IMR-90 (cell line): ENCODE results near the gene SP9. TPM values are rescaled to one million over a fixed set of nuclear protein-coding genes. Genes with fewer than 3 reads are reported as not detected.

Source experiments
- ATAC-seq: fragments of 200-7000 bp; cut with Tn5 transposase; 2 replicates; pipeline ENCODE4 v1.9.1; 2020; ENCODE audit warnings: low read depth, mild to moderate bottlenecking, moderate library complexity
- BruUV-seq: library from RNA; stranded (reverse); fragments of 400-500 nt; replicated peaks from 2 replicates; lab custom pipeline; 2021; lab: Mats Ljungman, UMichigan
- CTCF ChIA-PET: fragments of 300-600 bp; formaldehyde crosslinking; extraction: SDS; loops from one replicate; lab custom pipeline; 2021; ENCODE audit warnings: antibody characterized with exemption; lab: Yijun Ruan, JAX
- POLR2A ChIA-PET: fragments of 300-600 bp; sonication (Branson Sonifier 250); formaldehyde crosslinking; loops from one replicate; lab custom pipeline; 2022; ENCODE audit warnings: antibody characterized with exemption; ENCODE audit not compliant: unreplicated experiment; lab: Charles Lee
- DNase-seq: peaks from one replicate; pipeline ENCODE4 v3.0.0; 2013
- H2AFZ ChIP-seq: replicated peaks from 2 replicates; pipeline ENCODE3; 2013; ENCODE audit warnings: low read length, mild to moderate bottlenecking; ENCODE audit not compliant: poor library complexity
- H2AK5ac ChIP-seq: 2 replicates; pipeline ENCODE4 v1.6.1; 2013; ENCODE audit warnings: low read depth, low read length, inconsistent platforms
- H2AK9ac ChIP-seq: replicated peaks from 2 replicates; pipeline ENCODE3; 2013; ENCODE audit warnings: mild to moderate bottlenecking, low read depth, low read length, moderate library complexity; ENCODE audit not compliant: poor library complexity
- H2BK120ac ChIP-seq: 2 replicates; pipeline ENCODE4 v1.6.1; 2013; ENCODE audit warnings: low read depth, low read length, inconsistent platforms
- H2BK15ac ChIP-seq: 3 replicates; pipeline ENCODE4 v1.6.1; 2013; ENCODE audit warnings: low read depth, low read length, inconsistent platforms
- H2BK20ac ChIP-seq: 2 replicates; pipeline ENCODE4 v1.6.1; 2013; ENCODE audit warnings: low read depth, mild to moderate bottlenecking, inconsistent platforms, low read length, moderate library complexity
- H2BK5ac ChIP-seq: 2 replicates; pipeline ENCODE4 v1.6.1; 2013; ENCODE audit warnings: mild to moderate bottlenecking, low read depth, low read length, inconsistent platforms; ENCODE audit not compliant: poor library complexity, severe bottlenecking
- H3K14ac ChIP-seq: replicated peaks from 2 replicates; pipeline ENCODE4 v1.6.1; 2013; ENCODE audit warnings: low read depth, low read length, inconsistent platforms
- H3K18ac ChIP-seq: 2 replicates; pipeline ENCODE4 v1.6.1; 2013; ENCODE audit warnings: low read depth, low read length, control low read depth
- H3K23ac ChIP-seq: 2 replicates; pipeline ENCODE4 v1.6.1; 2013; ENCODE audit warnings: low read depth, low read length, inconsistent platforms
- H3K27ac ChIP-seq: 2 replicates; pipeline ENCODE4 v1.5.1; 2013; ENCODE audit warnings: mild to moderate bottlenecking, control low read depth, low read length; ENCODE audit not compliant: insufficient read depth
- H3K27me3 ChIP-seq: 2 replicates; pipeline ENCODE4 v1.6.1; 2013; ENCODE audit warnings: low read length; ENCODE audit not compliant: control insufficient read depth, insufficient read depth
- H3K36me3 ChIP-seq: 2 replicates; pipeline ENCODE4 v1.6.1; 2013; ENCODE audit warnings: low read length, mixed read lengths; ENCODE audit not compliant: control insufficient read depth, insufficient read depth
- H3K4ac ChIP-seq: 2 replicates; pipeline ENCODE4 v1.6.1; 2013; ENCODE audit warnings: low read depth, low read length, inconsistent platforms
- H3K4me1 ChIP-seq: 2 replicates; pipeline ENCODE4 v1.6.1; 2013; ENCODE audit warnings: low read length, mixed read lengths; ENCODE audit not compliant: control insufficient read depth, insufficient read depth
- H3K4me2 ChIP-seq: 2 replicates; pipeline ENCODE4 v1.6.1; 2013; ENCODE audit warnings: low read depth, mild to moderate bottlenecking, control low read depth, low read length, moderate library complexity
- H3K4me3 ChIP-seq: 2 replicates; pipeline ENCODE4 v1.5.1; 2013; ENCODE audit warnings: low read depth, mild to moderate bottlenecking, control low read depth, low read length, moderate library complexity; ENCODE audit not compliant: insufficient read depth
- H3K56ac ChIP-seq: 2 replicates; pipeline ENCODE4 v1.6.1; 2013; ENCODE audit warnings: low read length, inconsistent platforms; ENCODE audit not compliant: insufficient read depth; ENCODE audit errors: extremely low read depth
- H3K79me1 ChIP-seq, 2 experiments: 2 replicates each; pipeline ENCODE4 v1.6.1; 2013; ENCODE audit warnings: low read length in 2 of 2, inconsistent platforms in 1 of 2, low read depth in 1 of 2
- H3K9ac ChIP-seq: 2 replicates; pipeline ENCODE4 v1.6.1; 2013; ENCODE audit warnings: low read depth, low read length, control low read depth
- H3K9me1 ChIP-seq: 2 replicates; pipeline ENCODE4 v1.6.1; 2013; ENCODE audit warnings: low read length, inconsistent platforms; ENCODE audit not compliant: insufficient read depth
- H3K9me3 ChIP-seq: 2 replicates; pipeline ENCODE4 v1.6.1; 2013; ENCODE audit warnings: low read length; ENCODE audit not compliant: control insufficient read depth, insufficient read depth
- H4K20me1 ChIP-seq: 2 replicates; pipeline ENCODE4 v1.6.1; 2013; ENCODE audit warnings: low read length, inconsistent platforms; ENCODE audit not compliant: insufficient read depth
- H4K5ac ChIP-seq: 2 replicates; pipeline ENCODE4 v1.6.1; 2013; ENCODE audit warnings: mild to moderate bottlenecking, low read depth, low read length, control low read depth
- H4K8ac ChIP-seq, 2 experiments: 2 replicates each; pipeline ENCODE4 v1.6.1; 2013; ENCODE audit warnings: low read depth in 2 of 2, low read length in 2 of 2, control low read depth in 1 of 2, inconsistent platforms in 1 of 2
- H4K91ac ChIP-seq: 2 replicates; pipeline ENCODE4 v1.6.1; 2013; ENCODE audit warnings: low read depth, low read length, inconsistent platforms; ENCODE audit not compliant: insufficient read depth
- CHD1 ChIP-seq: IDR thresholded peaks from 2 replicates; pipeline ENCODE4 v1.6.1; 2012; ENCODE audit warnings: low read depth, low read length, improper control_type of control experiment
- FOS ChIP-seq: fragments of 150-350 bp; IDR thresholded peaks from 2 replicates; pipeline ENCODE4 v1.6.1; 2016; ENCODE audit warnings: low read depth, low read length
- NFE2L2 ChIP-seq: fragments of 150-350 bp; IDR thresholded peaks from 2 replicates; pipeline ENCODE4 v1.6.1; 2016; ENCODE audit warnings: low read depth, mild to moderate bottlenecking, low read length
- RAD21 ChIP-seq: IDR thresholded peaks from 2 replicates; pipeline ENCODE4 v1.6.1; 2012; ENCODE audit warnings: low read length, improper control_type of control experiment
- RCOR1 ChIP-seq: IDR thresholded peaks from 2 replicates; pipeline ENCODE4 v1.6.1; 2012; ENCODE audit warnings: mild to moderate bottlenecking, low read length, improper control_type of control experiment; ENCODE audit not compliant: insufficient replicate concordance
- RFX5 ChIP-seq: IDR thresholded peaks from 2 replicates; pipeline ENCODE4 v1.8.0; 2012; ENCODE audit warnings: low read depth, mild to moderate bottlenecking, low read length, moderate library complexity
- WGBS, 2 experiments: methylation state at CpG; one replicate each; pipeline versions ENCODE4 v1.1.5 to v1.1.7; 2013; ENCODE audit warnings: missing lambda C conversion rate in 2 of 2; ENCODE audit not compliant: insufficient read length in 1 of 2; ENCODE audit errors: extremely low coverage in 2 of 2; 5-methylcytosine and 5-hydroxymethylcytosine counted together
- dilution Hi-C: fragments of 300-500 bp; cut with HindIII; formaldehyde crosslinking; loops from one replicate; pipeline ENCODE4 v1.14.3; 2018; ENCODE audit warnings: low sequenced_read_pairs; ENCODE audit not compliant: unreplicated experiment
- in situ Hi-C: fragments of 300-500 bp; cut with MboI; formaldehyde crosslinking; loops from 3 replicates; pipeline ENCODE4 v1.14.3; 2019; ENCODE audit warnings: low sequenced_read_pairs, inconsistent platforms, mixed read lengths
- intact Hi-C: fragments of 100-400 bp; cut with micrococcal nuclease; formaldehyde crosslinking; loops from 2 replicates; pipeline ENCODE4 v1.10.0; 2022
- polyA plus RNA-seq, 3 experiments: library from polyadenylated mRNA; depleted of rRNA; stranded (reverse); fragments of >200 nt; gene quantifications; 2 replicates each; pipeline ENCODE4 v1.2.3, GENCODE V29; 2012; ENCODE audit warnings: low replicate concordance in 1 of 3
- total RNA-seq: library from RNA; depleted of rRNA; stranded (reverse); fragments of >200 nt; gene quantifications from 2 replicates; pipeline ENCODE4 v1.2.3, GENCODE V29; 2012
- TF ChIP-seq, protein P1 (sequence below): fragments of 150-350 bp; IDR thresholded peaks from 2 replicates; pipeline ENCODE4 v1.6.1; 2017; ENCODE audit warnings: mild to moderate bottlenecking, antibody characterized with exemption, low read length, low read depth
- TF ChIP-seq, protein P2 (sequence below): conservative IDR thresholded peaks from 2 replicates; pipeline ENCODE4 v1.5.1; 2012; ENCODE audit warnings: mild to moderate bottlenecking, low read depth, low read length, improper control_type of control experiment
- TF ChIP-seq, protein P3 (sequence below): fragments of 150-350 bp; IDR thresholded peaks from 2 replicates; pipeline ENCODE4 v1.6.1; 2016; ENCODE audit warnings: low read depth, mild to moderate bottlenecking, low read length, moderate library complexity, borderline replicate concordance

SP9 gene
- total and polyA plus RNA-seq, 2 of the 4 experiments (the other 2 are of a cell fraction), result not detected

DNA sequence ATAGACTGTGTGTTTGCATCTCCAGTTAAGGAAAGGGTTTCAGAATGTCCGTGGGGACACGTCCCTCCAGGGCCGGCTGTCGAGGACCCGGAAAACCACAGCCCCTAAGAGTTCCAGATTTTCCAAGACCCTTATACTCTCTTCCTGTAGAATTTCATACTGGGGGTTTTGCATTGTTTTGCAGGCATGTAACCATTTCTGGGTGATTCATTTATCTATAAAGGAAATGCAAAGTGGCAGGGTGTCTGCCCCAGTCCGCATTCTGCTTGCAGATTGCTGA is 8.5 kb downstream of the SP9 start:
- BruUV-seq, result no TSS peak
- H3K79me1 ChIP-seq, result no peaks in the 10 kb centered on the region

More for the DNA sequence above, 8.5 kb downstream of the SP9 start:
- H2AK9ac ChIP-seq, result no peak overlapping the region
- in situ Hi-C loops (loop anchor here (5.0 to 25.0 kb wide), 4 partner anchors 458 to 1531 kb away; no protein-coding TSS in a partner anchor), dilution Hi-C loops (no loop called here), intact Hi-C loops (loop anchor here (2.0 to 10.0 kb wide), 4 partner anchors 590 to 1518 kb away; no protein-coding TSS in a partner anchor)
- no peak for DNase-seq
- no peak overlapping the region for H4K91ac ChIP-seq
- no peaks in the 10 kb centered on the region for H3K9me1 ChIP-seq
- H4K8ac ChIP-seq, result no peak overlapping the region
- peaks cover 21% of the 10 kb centered on the region; the same call in 1 of the 2 replicates for H4K20me1 ChIP-seq
- H3K4ac ChIP-seq, result no peak overlapping the region
- H3K56ac ChIP-seq, result no peak overlapping the region
- no peaks in the 10 kb centered on the region for H3K36me3 ChIP-seq
- no peak overlapping the region for H3K23ac ChIP-seq
- no peak for TF ChIP-seq NFE2L2
- TF ChIP-seq, protein P1, sequence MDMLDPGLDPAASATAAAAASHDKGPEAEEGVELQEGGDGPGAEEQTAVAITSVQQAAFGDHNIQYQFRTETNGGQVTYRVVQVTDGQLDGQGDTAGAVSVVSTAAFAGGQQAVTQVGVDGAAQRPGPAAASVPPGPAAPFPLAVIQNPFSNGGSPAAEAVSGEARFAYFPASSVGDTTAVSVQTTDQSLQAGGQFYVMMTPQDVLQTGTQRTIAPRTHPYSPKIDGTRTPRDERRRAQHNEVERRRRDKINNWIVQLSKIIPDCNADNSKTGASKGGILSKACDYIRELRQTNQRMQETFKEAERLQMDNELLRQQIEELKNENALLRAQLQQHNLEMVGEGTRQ, result no peak
- no peak for TF ChIP-seq CHD1
- TF ChIP-seq, protein P2, sequence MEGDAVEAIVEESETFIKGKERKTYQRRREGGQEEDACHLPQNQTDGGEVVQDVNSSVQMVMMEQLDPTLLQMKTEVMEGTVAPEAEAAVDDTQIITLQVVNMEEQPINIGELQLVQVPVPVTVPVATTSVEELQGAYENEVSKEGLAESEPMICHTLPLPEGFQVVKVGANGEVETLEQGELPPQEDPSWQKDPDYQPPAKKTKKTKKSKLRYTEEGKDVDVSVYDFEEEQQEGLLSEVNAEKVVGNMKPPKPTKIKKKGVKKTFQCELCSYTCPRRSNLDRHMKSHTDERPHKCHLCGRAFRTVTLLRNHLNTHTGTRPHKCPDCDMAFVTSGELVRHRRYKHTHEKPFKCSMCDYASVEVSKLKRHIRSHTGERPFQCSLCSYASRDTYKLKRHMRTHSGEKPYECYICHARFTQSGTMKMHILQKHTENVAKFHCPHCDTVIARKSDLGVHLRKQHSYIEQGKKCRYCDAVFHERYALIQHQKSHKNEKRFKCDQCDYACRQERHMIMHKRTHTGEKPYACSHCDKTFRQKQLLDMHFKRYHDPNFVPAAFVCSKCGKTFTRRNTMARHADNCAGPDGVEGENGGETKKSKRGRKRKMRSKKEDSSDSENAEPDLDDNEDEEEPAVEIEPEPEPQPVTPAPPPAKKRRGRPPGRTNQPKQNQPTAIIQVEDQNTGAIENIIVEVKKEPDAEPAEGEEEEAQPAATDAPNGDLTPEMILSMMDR, result no peak
- TF ChIP-seq, protein P3, sequence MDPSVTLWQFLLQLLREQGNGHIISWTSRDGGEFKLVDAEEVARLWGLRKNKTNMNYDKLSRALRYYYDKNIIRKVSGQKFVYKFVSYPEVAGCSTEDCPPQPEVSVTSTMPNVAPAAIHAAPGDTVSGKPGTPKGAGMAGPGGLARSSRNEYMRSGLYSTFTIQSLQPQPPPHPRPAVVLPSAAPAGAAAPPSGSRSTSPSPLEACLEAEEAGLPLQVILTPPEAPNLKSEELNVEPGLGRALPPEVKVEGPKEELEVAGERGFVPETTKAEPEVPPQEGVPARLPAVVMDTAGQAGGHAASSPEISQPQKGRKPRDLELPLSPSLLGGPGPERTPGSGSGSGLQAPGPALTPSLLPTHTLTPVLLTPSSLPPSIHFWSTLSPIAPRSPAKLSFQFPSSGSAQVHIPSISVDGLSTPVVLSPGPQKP, result no peak
- no peak for TF ChIP-seq RFX5
- no peak for TF ChIP-seq FOS
- no peak for TF ChIP-seq RCOR1
- no peak for TF ChIP-seq RAD21
- ChIA-PET CTCF (no interaction called here), POLR2A (no interaction called here)
- no CpG with 5 or more reads among the region's 6 CpGs for whole genome bisulfite sequencing, 2 experiments
- peaks cover 62% of the 10 kb centered on the region for H3K27me3 ChIP-seq
- H3K4me1 ChIP-seq, result peaks cover 5% of the 10 kb centered on the region; the same call in 1 of the 2 replicates
- H2AFZ ChIP-seq, result no peak overlapping the region
- no peak overlapping the region for H3K9ac ChIP-seq
- H2BK20ac ChIP-seq, result no peak overlapping the region
- H3K9me3 ChIP-seq, result no peaks in the 10 kb centered on the region
- H2BK120ac ChIP-seq, result no peak overlapping the region
- H3K4me3 ChIP-seq, result no peak overlapping the region
- H2AK5ac ChIP-seq, result no peak overlapping the region
- no peak overlapping the region for H3K4me2 ChIP-seq
- no peak overlapping the region for H4K5ac ChIP-seq
- H2BK5ac ChIP-seq, result no peak overlapping the region
- ATAC-seq, result no peak
- no peak overlapping the region for H2BK15ac ChIP-seq
- no peak overlapping the region for H3K18ac ChIP-seq
- no peak overlapping the region for H3K14ac ChIP-seq
- no peak overlapping the region for H3K27ac ChIP-seq
